Neural progenitor cell (in vitro differentiated cells): ENCODE data around the gene ZNF229. TPM values are rescaled to one million over a fixed set of nuclear protein-coding genes. Genes with fewer than 3 reads are reported as not detected.
"Not testable (repeated sequence)": the region's sequence is repeated elsewhere in the genome, so short reads cannot be mapped to it uniquely, and the experiment has no call there.

Source experiments
- DNase-seq: peaks from one replicate; pipeline ENCODE4 v3.0.0-alpha.2; 2016; ENCODE audit warnings: low spot score
- H2AFZ ChIP-seq: fragments of 200-600 bp; sonication (generic); replicated peaks from 2 replicates; pipeline ENCODE4 v1.6.1; 2016; ENCODE audit warnings: antibody characterized with exemption
- H3F3A ChIP-seq: fragments of 200-600 bp; sonication (generic); 2 replicates; pipeline ENCODE4 v1.6.1; 2016; ENCODE audit warnings: antibody characterized with exemption, low read depth
- H3K27ac ChIP-seq: fragments of 200-600 bp; sonication (generic); 2 replicates; pipeline ENCODE4 v1.5.1; 2016; ENCODE audit warnings: mild to moderate bottlenecking
- H3K27me3 ChIP-seq: fragments of 200-600 bp; sonication (generic); 2 replicates; pipeline ENCODE4 v1.6.1; 2016; ENCODE audit warnings: mild to moderate bottlenecking, moderate library complexity
- H3K36me3 ChIP-seq: fragments of 200-600 bp; sonication (generic); 2 replicates; pipeline ENCODE4 v1.5.1; 2016
- H3K4me1 ChIP-seq: fragments of 200-600 bp; sonication (generic); 2 replicates; pipeline ENCODE4 v1.6.1; 2016; ENCODE audit warnings: mixed run types
- H3K4me2 ChIP-seq: fragments of 200-600 bp; sonication (generic); 2 replicates; pipeline ENCODE4 v1.6.1; 2016
- H3K4me3 ChIP-seq: fragments of 200-600 bp; sonication (generic); 2 replicates; pipeline ENCODE4 v1.5.1; 2016
- H3K79me2 ChIP-seq: fragments of 200-600 bp; sonication (generic); 2 replicates; pipeline ENCODE4 v1.6.1; 2016; ENCODE audit warnings: low read depth
- H3K9ac ChIP-seq: fragments of 200-600 bp; sonication (generic); 2 replicates; pipeline ENCODE4 v1.6.1; 2016
- H3K9me3 ChIP-seq: fragments of 200-600 bp; sonication (generic); 2 replicates; pipeline ENCODE4 v1.5.1; 2016; ENCODE audit warnings: low read depth
- H4K20me1 ChIP-seq: fragments of 200-600 bp; sonication (generic); 2 replicates; pipeline ENCODE4 v1.6.1; 2016; ENCODE audit warnings: low read depth
- H3K27ac Mint-ChIP-seq: 3 replicates; pipeline ENCODE4 v1.8.0; 2021; ENCODE audit warnings: mixed read lengths
- H3K27me3 Mint-ChIP-seq: 2 replicates; pipeline ENCODE4 v1.8.0; 2022; ENCODE audit warnings: low read depth, mild to moderate bottlenecking, inconsistent platforms, moderate library complexity, mixed read lengths; ENCODE audit not compliant: insufficient read depth
- H3K36me3 Mint-ChIP-seq: 3 replicates; pipeline ENCODE4 v1.8.0; 2021; ENCODE audit warnings: mixed read lengths
- H3K4me1 Mint-ChIP-seq: 3 replicates; pipeline ENCODE4 v1.8.0; 2021; ENCODE audit warnings: mixed read lengths
- H3K4me3 Mint-ChIP-seq: 3 replicates; pipeline ENCODE4 v1.8.0; 2021; ENCODE audit warnings: mild to moderate bottlenecking, moderate library complexity, mixed read lengths
- H3K9me3 Mint-ChIP-seq: 3 replicates; pipeline ENCODE4 v1.8.0; 2020; ENCODE audit warnings: mixed read lengths
- EZH2 ChIP-seq: fragments of 200-600 bp; sonication (generic); IDR thresholded peaks from 2 replicates; pipeline ENCODE4 v1.6.1; 2017; ENCODE audit warnings: antibody characterized with exemption, mild to moderate bottlenecking, moderate library complexity
- EZH2phosphoT487 ChIP-seq: fragments of 200-600 bp; sonication (generic); IDR thresholded peaks from 2 replicates; pipeline ENCODE4 v1.6.1; 2017; ENCODE audit warnings: antibody characterized with exemption
- total RNA-seq: library from RNA; depleted of rRNA; stranded (reverse); fragments of >200 nt; gene quantifications from 2 replicates; pipeline ENCODE4 v1.2.3, GENCODE V29; 2015; ENCODE audit warnings: low replicate concordance
- TF ChIP-seq, protein P1 (sequence below): fragments of 200-600 bp; sonication (generic); IDR thresholded peaks from 2 replicates; pipeline ENCODE4 v1.5.1; 2017; ENCODE audit warnings: antibody characterized with exemption, mild to moderate bottlenecking

The ZNF229 gene
- 8.4 and 11.2 TPM in 2 replicates for total RNA-seq

DNA sequence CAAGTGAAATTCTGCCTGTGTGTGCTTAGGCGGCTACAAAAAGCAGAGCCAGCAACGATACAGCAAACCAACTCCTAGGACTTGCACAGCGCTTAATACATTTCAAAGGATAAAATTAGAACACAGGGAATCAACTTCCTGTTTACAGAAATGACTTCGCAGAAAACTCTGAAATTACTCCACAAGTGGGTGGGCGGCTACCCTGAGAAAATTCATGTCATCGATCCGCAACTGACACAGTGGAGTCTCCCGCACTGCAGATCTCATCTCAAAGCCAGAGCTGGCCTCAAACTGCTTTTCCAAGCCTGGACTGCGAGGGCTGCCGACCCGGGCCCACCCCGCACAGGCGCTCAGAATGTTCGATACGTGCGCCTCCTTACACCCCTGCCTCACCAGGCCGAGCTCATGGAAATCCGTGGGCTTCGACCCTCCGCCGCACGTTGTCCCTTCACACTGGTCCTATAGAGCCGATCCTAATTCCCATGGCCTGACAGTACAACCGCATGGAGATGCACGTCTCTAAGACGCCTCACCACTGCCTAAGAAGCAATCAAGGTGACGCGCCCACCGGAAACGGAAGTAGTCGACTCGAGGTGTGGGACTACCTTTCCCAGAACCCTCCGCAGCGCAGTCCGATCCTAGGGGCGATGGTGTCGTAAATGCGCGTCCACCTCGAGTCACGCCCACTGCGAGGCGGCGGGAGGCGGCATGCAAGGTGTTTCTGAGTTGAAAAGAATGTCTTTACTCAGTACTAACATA is at the start of gene ZNF229:
TSS of gene ZNF229 (minus strand) at position 557 of the 759 bp plus-strand sequence. CDS start 5,625 bp downstream, outside the sequence.
- Mint-ChIP-seq H3K27ac (no peak within 1 kb of the TSS), H3K4me3 (no peak within 1 kb of the TSS)
- peaks cover 14% of the 10 kb centered on the region for H3K9me3 ChIP-seq

DNA sequence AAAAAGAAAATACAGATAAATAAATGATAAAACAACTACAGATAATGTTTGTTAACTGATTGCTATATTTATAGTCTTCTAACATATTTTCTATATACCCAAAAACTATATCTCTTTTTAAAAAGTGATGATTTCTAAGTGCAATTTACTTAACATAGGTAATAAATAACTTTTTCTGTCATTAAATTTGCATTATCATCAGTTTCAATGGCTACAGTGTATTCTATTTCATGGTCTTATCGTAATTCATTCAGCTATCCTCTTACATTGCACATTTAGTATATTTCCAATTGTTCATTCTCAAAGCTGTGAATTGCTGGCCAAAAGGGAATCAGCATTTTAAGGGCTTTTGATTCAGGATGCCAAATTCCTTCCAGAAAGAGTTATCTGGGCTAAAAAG is 48.4 kb upstream of the ZNF229 start:
- H3F3A ChIP-seq, result peaks cover 6% of the 10 kb centered on the region
- H2AFZ ChIP-seq, result no peak overlapping the region
- H3K36me3 ChIP-seq, result peaks cover 40% of the 10 kb centered on the region
- H3K27ac ChIP-seq, result no peak overlapping the region
- Mint-ChIP-seq H3K27ac (no peak overlapping the region), H3K4me3 (no peak overlapping the region), H3K36me3 (peaks cover 79% of the 10 kb centered on the region), H3K9me3 (peaks cover 83% of the 10 kb centered on the region), H3K4me1 (peaks cover 8% of the 10 kb centered on the region), H3K27me3 (peaks cover 13% of the 10 kb centered on the region)
- H3K79me2 ChIP-seq, result peaks cover 79% of the 10 kb centered on the region
- H3K4me1 ChIP-seq, result no peaks in the 10 kb centered on the region
- no peak for DNase-seq
- no peak overlapping the region for H3K4me2 ChIP-seq
- H3K9ac ChIP-seq, result no peak overlapping the region
- peaks cover 4% of the 10 kb centered on the region for H3K27me3 ChIP-seq
- H3K9me3 ChIP-seq, result peaks cover 15% of the 10 kb centered on the region
- TF ChIP-seq EZH2phosphoT487 (no peak), EZH2 (no peak)
- TF ChIP-seq, protein P1, sequence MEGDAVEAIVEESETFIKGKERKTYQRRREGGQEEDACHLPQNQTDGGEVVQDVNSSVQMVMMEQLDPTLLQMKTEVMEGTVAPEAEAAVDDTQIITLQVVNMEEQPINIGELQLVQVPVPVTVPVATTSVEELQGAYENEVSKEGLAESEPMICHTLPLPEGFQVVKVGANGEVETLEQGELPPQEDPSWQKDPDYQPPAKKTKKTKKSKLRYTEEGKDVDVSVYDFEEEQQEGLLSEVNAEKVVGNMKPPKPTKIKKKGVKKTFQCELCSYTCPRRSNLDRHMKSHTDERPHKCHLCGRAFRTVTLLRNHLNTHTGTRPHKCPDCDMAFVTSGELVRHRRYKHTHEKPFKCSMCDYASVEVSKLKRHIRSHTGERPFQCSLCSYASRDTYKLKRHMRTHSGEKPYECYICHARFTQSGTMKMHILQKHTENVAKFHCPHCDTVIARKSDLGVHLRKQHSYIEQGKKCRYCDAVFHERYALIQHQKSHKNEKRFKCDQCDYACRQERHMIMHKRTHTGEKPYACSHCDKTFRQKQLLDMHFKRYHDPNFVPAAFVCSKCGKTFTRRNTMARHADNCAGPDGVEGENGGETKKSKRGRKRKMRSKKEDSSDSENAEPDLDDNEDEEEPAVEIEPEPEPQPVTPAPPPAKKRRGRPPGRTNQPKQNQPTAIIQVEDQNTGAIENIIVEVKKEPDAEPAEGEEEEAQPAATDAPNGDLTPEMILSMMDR, result no peak
- no peaks in the 10 kb centered on the region for H4K20me1 ChIP-seq
- H3K4me3 ChIP-seq, result no peak overlapping the region

More for the DNA sequence above, at the start of gene ZNF229:
- Histone ChIP-seq H2AFZ (peak within 1 kb of the TSS; percentile 95), H3K9ac (no peak within 1 kb of the TSS), H3K27me3 (no peaks in the 10 kb centered on the region), H3K4me2 (peak within 1 kb of the TSS; percentile 80), H3F3A (no peaks in the 10 kb centered on the region), H3K79me2 (no peaks in the 10 kb centered on the region), H4K20me1 (no peaks in the 10 kb centered on the region), H3K4me1 (no peaks in the 10 kb centered on the region), H3K4me3 (peak within 1 kb of the TSS; percentile 61), H3K27ac (no peak within 1 kb of the TSS), H3K36me3 (no peaks in the 10 kb centered on the region)
- Mint-ChIP-seq H3K36me3 (no peaks in the 10 kb centered on the region), H3K9me3 (peaks cover 54% of the 10 kb centered on the region), H3K4me1 (no peaks in the 10 kb centered on the region), H3K27me3 (peaks cover 4% of the 10 kb centered on the region)
- peak; percentile 95 for DNase-seq
- TF ChIP-seq, protein P1, result no peak
- TF ChIP-seq EZH2phosphoT487 (no peak), EZH2 (no peak)

DNA sequence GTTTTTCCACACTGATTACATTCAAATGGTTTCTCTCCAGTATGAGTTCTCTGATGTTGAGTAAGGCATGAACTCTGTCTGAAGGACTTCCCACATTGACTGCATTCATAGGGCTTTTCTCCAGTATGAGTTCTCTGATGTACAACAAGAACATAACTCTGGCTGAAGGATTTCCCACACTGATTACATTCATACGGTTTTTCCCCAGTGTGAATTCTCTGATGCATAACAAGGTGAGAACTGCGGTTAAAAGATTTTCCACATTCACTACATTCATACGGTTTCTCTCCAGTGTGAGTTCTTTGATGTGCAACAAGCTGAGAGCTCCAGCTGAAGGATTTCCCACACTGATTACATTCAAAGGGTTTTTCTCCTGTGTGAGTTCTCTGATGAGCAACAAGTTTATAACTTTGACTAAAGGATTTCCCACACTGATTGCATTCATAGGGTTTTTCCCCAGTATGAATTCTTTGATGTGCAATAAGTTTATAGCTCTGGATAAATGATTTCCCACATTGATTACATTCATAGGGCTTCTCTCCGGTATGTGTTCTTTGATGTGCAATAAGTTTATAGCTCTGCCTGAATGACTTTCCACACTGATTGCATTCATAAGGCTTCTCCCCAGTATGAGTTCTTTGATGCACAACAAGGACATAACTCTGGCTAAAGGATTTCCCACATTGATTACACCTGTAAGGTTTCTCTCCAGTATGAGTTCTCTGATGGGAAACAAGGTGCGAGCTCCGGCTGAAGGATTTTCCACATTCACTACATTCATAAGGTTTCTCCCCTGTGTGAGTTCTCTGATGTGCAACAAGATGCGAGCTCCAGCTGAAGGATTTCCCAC is 28.5 kb upstream of the ZNF229 start:
- Mint-ChIP-seq H3K4me3 (no peak overlapping the region), H3K4me1 (no peaks in the 10 kb centered on the region), H3K27me3 (peaks cover 5% of the 10 kb centered on the region), H3K9me3 (peaks cover 92% of the 10 kb centered on the region), H3K27ac (no peak overlapping the region), H3K36me3 (peaks cover 88% of the 10 kb centered on the region)
- Histone ChIP-seq H3K4me1 (no peaks in the 10 kb centered on the region), H3K9ac (no peak overlapping the region), H3K27me3 (peaks cover 3% of the 10 kb centered on the region), H3K4me2 (no peak overlapping the region), H3K36me3 (peaks cover 67% of the 10 kb centered on the region), H4K20me1 (no peaks in the 10 kb centered on the region), H3K79me2 (no peaks in the 10 kb centered on the region), H3F3A (peaks cover 37% of the 10 kb centered on the region), H3K4me3 (peak overlapping the region; percentile 11), H3K9me3 (peaks cover 77% of the 10 kb centered on the region), H3K27ac (no peak overlapping the region), H2AFZ (no peak overlapping the region)
- DNase-seq, result peak; percentile 12
- TF ChIP-seq EZH2 (no peak), EZH2phosphoT487 (no peak)
- TF ChIP-seq, protein P1, result no peak

DNA sequence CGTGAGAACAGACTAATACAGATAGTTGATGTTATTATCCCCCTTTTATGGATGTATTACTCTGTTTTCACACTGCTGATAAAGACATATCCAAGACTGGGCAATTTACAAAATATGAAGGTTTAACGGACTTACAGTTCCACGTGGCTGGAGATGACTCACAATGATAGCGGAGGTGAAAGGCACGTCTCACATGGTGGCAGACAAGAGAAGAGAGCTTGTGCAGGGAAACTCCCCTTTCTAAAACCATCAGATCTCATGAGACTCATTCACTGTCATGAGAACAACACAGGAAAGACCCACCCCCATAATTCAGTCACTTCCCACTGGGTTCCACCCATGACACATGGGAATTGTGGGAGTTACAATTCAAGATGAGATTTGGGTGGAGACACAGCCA is 20.5 kb upstream of the ZNF229 start:
- not testable (repeated sequence) for H3K27me3 Mint-ChIP-seq, H3K36me3 ChIP-seq, H3K4me1 ChIP-seq, H3K4me2 ChIP-seq, H2AFZ ChIP-seq, H3K4me3 Mint-ChIP-seq, H3K4me3 ChIP-seq, H3K9ac ChIP-seq, H3K27ac Mint-ChIP-seq, H3K4me1 Mint-ChIP-seq, H3K27me3 ChIP-seq, H3F3A ChIP-seq, H3K27ac ChIP-seq, H4K20me1 ChIP-seq, DNase-seq, H3K9me3 ChIP-seq, H3K79me2 ChIP-seq
- H3K9me3 Mint-ChIP-seq, result peaks cover 77% of the 10 kb centered on the region
- peaks cover 10% of the 10 kb centered on the region for H3K36me3 Mint-ChIP-seq

DNA sequence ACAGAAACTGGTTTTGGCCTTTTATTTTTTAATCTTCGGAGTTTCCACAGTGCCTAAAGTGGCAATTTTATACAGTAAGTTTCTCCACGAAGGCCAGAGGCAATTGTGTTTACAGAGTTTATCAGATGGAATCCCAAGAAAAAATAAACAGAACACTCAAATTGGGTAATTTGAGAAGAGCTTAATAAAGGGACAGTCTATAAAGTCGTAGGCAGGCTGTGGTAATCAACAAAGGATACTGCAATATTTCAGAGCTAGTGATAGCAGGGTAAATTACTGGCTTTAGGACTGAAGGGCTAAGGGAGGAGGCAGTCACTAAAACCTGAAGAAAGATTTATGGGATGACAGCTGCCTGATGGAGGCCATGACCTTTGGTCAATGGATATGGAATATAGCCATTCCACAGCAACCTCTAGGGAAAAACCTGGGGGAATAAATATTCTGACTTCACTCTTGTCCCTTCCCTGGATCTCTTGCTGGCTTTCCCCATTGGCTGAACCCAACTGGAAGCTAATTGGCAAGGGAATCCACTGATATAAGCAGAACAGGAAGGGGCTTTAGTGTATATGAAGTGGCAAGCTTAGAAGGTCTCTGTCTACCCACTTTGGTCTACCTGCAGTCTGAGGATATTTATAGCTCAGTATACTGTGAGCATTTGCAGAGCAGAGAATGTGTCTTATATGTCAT is 14.5 kb upstream of the ZNF229 start:
- H3K9me3 ChIP-seq, result not testable (repeated sequence)

More for the DNA sequence above, 14.5 kb upstream of the ZNF229 start:
- not testable (repeated sequence) for H3K4me3 ChIP-seq, H3K27me3 ChIP-seq, H3K27me3 Mint-ChIP-seq, H3K4me1 Mint-ChIP-seq, H3K36me3 Mint-ChIP-seq, H3K27ac ChIP-seq, H3K27ac Mint-ChIP-seq, H4K20me1 ChIP-seq, H3K4me2 ChIP-seq, H3K9ac ChIP-seq, H3K4me1 ChIP-seq, H3K79me2 ChIP-seq, DNase-seq, H3F3A ChIP-seq, H3K36me3 ChIP-seq, H2AFZ ChIP-seq, H3K4me3 Mint-ChIP-seq
- H3K9me3 Mint-ChIP-seq, result peaks cover 40% of the 10 kb centered on the region
